Activated naive CD4-positive, alpha-beta T cell treated with anti-CD3 and anti-CD28 coated beads, Interleukin-2, amount 50 U/mL, for 16 hours (primary cell): ENCODE results near the gene CD7.
"Not testable (repeated sequence)": the region's sequence is repeated elsewhere in the genome, so short reads cannot be mapped to it uniquely, and the experiment has no call there.

Experiments used
- DNase-seq: peaks from one replicate; pipeline ENCODE4 v3.0.0-alpha.2; 2020

CD7 gene

DNA sequence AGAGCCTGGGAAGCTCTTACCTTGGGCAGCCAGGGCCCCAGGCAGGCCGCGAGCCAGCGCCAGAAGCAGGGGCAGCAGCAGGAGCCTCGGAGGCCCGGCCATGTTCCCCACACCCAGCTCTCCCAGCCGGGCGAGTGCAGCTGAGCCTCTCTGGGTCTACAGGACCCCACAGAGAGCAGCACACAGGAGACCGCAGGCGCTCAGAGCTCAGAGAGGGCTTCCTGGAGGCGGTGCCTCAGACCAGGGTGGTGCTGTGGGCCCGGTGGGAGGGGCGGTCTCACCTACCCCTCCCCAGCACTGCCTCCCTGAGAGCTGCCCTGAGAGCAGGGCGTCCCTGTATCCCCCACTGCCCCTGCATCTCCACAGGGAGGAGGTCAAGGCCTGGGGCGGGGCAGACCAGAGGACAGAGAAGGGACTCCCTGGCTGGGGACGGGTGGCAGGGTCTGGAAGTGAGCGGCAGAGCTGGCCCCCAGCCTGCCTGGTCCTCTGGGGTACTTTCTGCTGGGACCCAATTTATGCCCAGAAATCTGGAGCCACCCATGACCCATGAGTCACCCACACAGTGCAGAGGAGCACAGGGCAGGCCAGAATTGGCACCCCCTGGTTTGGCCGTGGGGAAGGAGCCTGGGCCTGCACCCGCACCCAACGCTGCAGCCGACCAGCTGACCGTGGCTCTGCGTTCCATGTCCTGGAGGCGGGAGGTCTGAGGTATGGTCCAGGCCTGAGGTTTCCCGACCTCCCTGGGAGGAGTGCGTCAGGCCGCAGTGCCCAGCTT, at the start of gene CD7:
TSS of gene CD7 (minus strand) at position 215 of the 775 bp plus-strand sequence. CDS start at position 102, 113 bp downstream.
- DNase-seq: peak; percentile 76

DNA sequence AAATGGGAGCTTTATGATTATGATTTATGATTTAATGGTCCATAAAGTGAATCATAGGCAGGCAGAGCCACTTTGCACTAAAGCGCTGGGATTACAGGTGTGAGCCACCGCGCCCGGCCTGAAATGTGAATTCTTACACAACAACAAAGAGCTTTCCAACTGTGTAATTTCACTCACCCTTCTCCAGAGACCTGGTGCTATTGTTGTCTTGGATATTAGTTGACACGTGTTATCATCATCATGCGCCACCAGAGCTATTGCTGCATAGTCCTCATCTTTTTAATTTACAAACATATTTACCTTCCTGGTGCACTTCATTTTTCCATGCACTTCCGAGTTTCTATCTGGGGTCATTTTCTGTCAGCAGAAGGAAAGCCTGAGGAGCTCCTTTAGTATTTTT, 49.3 kb upstream of the CD7 start:
- DNase-seq: no peak

GRCh38 chr17:82365606-82366295, 48.3 kb upstream of the CD7 start:
- DNase-seq: no peak

DNA sequence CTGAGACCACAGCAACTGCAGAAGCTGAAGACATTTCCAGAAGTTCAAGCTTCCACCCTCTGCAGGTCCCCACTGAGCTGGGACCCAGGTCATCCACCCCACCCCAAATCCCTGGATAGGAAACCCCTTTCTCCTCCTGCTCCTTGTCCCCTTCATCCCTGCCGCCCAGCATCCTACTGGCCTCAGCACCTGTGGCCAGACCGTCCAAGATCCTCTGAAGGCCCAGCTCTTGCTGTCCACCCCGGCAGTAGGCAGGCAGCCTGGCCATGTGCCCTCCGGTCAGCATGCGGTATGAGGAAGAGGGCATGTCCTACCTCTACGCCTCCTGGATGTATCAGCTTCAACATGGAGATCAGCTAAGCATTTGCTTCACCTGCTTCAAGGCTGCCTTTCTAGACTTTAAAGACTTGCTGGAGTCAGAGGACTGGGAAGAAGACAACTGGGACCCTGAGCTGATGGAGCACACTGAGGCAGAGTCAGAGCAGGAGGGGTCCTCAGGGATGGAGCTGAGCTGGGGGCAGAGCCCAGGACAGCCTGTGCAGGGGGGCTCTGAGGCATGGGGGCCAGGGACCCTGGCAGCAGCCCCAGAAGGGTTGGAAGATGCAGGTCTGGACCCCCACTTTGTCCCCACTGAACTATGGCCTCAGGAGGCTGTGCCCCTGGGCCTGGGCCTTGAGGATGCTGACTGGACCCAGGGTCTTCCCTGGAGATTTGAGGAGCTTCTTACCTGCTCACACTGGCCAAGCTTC, 44.7 kb upstream of the CD7 start:
- DNase-seq: no peak

GRCh38 chr17:82359451-82360074, 42.2 kb upstream of the CD7 start:
- DNase-seq: not testable (repeated sequence)

- DNase-seq: no peak
These were observed 41.3 kb upstream of the CD7 start, which contains the start of gene TEX19 for GRCh38 chr17:82358465-82359350. Gene TEX19 (plus strand): TSS chr17:82359247. CDS start chr17:82362151, 2,904 bp downstream.

DNA sequence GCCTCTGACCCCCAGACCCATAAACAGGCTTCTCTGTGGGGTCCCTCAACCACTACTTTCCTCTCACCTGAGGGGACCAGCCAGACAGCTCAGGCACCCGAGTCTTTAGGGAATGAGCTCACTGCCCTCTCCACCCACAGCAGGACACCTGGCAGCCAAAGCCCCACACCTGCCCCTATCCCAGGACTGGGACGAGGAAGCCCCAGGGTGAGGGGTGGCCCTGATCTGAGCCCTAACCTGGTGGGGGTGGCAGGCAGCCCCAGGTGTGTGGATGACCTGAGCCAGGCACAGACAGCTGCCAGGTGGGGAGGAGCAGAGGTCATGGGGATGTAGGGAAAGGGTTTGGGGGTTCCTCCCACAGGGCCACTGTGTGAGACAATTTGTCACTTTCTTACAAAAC, 40.0 kb upstream of the CD7 start:
- DNase-seq: no peak

DNA sequence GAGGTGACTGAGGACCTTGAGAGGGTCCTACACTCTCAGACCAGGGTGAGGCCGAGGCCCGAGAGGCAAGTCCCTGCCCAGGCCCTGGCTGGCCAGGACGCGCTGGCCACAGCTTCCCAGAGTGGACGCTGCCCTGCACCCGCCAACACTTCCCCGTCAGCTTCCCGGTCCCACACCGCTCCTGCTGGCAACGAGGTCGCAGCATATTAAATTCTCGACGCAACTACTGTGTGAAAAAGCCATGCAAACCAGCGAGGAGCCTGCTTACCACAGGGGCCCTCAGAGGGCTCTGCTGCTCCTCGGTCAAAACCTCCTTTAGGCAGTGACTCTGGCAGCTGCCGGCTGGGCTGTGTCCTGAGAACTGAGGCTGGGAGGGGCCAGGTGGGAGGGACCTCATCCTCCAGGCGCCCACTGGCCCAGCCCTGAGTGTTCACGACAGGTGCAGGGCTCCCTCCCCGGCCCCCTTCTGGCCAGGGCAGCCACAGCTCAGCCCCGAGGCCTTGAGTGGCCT, 39.5 kb upstream of the CD7 start:
- no peak for DNase-seq

DNA sequence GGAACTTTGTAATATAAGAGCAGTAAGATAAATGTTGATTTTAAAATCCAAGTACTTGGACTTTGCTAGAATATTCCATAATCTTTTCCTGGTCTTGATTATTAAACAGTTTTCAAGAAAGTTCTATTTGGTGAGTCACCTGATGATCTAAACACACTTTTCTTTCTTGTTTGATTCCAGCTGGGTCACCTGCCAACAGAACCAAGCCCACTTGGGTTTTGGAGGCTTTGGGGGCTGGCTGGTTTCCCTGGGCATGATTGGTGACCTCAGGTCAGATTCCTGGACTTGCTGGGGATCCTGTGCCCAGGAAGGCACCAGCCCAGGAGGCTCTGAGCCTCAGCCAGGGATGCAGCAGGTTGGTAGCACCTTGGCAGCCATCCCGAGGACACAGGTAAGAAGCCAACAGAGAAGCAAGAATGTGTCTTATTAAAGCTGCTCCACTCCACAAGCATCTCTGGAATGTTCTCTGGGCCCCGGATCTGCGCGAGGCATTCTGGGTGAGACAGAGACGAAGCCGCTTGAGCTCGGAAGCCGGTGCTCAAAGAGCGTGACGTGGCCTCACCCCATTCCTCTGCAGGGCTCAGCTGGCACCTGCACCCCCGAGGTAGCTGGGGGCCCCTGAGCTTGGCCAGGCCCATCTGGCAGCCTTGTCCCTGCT, 38.5 kb upstream of the CD7 start:
- no peak for DNase-seq

- DNase-seq: no peak
These were observed 37.4 kb upstream of the CD7 start for GRCh38 chr17:82354804-82355308.

DNA sequence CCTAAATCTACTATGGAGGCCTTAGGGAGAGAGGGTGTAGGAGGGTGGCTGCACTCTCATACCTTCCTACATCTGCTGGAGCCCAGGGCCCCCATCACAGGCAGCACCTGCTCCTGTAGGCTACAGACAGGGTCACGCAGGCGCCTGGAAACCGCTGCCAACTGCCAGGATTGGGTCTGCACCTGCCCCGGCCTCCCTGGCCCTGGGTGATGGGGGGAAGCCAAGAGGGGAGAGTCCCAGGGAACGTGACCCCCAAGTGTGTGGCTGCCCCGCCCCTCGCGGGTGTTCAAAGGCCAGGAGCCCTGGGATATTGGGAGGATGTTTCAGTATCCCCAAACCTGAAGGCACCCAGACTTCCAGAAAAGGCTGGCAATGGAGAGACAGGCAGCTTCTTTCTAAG, 36.1 kb upstream of the CD7 start:
- DNase-seq: no peak

DNA sequence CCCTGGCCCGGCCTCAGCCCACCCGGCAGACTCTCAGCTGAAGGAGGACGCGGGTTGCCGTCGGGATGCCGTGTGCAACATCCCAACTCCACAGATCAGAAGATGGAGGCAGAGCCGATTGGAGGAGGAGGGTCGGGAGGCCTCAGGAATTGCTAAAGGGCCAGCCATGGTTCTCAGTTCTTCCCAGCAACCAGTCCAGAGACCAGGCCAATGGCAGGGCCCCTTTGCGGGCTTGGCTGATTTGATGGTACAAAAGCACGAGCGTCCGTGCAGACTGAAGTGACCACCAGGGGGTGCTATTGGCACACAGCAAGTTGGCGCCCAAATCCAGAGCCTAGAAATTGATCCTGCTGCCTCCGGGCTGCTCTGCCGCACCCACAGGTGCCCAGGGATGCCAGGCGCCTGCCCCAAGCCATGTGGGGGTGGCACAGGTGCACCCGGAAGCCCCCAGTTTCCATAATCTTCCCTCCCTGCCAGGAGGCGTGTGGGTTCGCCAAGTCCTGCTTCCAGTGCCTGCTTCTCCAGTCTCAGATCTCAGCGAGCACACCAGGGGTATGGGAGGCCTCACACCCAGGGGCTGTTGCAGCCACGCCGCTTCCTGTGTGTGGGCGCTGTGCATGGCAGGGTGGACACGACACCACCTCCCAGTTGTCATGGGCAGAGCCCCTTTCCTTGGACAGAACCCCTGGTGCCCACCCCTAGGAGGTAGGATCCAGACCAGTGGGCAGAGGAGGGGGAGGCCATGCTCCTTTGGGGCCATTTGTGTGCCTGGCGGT, 34.5 kb upstream of the CD7 start:
- DNase-seq: peak; percentile 82

GRCh38 chr17:82351254-82351712, 33.9 kb upstream of the CD7 start:
- DNase-seq: no peak

DNA sequence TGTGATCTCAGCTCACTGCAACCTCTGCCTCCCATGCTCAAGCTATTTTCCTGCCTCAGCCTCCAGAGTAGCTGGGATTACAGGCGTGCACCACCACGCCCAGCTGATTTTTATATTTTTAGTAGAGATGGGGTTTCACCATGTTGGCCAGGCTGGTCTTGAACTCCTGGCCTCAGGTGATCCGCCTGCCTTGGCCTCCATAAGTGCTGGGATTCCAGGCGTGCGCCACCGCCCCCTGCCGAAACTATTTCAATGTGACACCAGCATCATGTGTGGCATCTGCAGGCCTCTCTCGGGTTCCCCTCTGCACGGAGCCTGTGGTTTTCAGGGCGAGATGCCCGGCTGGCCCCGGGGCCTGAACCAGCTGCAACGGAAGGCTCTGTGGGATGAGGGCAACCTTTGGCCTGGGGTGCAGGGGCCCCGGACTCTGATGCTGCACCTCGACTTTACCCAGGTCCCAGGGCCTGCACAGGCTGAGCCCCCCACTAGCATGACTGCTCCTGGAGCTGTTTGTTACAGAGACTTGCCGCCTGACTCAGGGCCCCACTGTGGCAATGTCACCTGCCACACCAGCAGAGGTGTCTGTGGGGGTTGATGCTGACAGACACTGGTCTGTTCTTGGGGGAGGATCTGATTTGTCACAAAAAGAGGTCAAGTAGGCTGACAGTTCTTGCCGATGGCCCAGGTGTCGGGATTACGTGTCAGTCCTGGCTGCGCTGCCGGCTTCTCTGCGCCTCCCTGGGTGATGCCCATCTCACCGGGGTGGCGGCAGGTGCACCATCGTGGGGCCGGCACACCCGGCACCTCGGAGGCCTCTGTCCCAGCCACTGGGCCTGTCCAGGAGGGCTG, 33.0 kb upstream of the CD7 start:
- DNase-seq: peak; percentile 48

- DNase-seq: no peak
These were observed 31.9 kb upstream of the CD7 start for GRCh38 chr17:82349287-82349701.

DNA sequence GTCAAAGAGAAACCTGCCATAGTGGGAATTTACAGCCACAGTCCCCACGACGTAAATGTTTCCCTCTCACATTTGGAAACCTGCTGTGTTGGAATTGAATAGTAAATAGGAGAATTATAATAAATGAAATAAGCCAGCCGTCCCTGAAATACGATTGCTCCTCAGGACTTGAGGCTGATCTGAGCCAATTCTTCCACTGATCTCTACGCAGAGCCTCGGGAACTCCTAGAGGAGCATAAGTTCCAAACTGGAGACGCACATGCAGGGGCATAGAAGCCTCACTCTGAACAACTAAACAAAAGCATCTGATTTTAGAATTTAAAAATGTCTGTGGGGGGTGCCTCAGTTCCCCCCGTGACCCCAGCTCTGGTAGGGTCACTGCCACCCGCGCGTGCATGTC, 31.5 kb upstream of the CD7 start:
- DNase-seq: no peak

- no peak for DNase-seq
These were observed 31.0 kb upstream of the CD7 start for GRCh38 chr17:82348434-82348833.

DNA sequence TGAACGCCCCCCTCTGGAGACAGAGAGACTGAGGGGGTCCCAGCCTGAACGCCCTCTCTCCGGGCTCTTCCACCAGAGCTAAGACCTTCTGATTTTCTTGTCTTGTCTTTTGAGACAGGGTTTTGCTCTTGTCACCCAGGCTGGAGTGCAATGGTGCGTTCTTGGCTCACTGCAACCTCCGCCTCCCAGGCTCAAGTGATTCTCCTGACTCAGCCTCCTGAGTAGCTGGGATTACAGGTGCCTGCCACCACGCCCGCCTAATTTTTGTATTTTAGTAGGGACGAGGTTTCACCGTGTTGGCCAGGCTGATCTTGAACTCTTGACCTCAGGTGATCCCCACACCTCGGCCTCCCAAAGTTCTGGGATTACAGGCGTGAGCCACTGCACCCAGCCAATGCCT, 30.6 kb upstream of the CD7 start:
- not testable (repeated sequence) for DNase-seq
